CD4-positive, alpha-beta T cell treated with Interleukin-2 at 100 ng/mL for 4 hours (primary cell): ENCODE results near the gene TXNDC2.
A peak's percentile ranks its signal among the peaks of the same experiment; 100 is the strongest.

Experiments used
- DNase-seq: peaks from one replicate; pipeline ENCODE4 v3.0.0-alpha.2; 2020; ENCODE audit warnings: low spot score

TXNDC2 gene

DNA sequence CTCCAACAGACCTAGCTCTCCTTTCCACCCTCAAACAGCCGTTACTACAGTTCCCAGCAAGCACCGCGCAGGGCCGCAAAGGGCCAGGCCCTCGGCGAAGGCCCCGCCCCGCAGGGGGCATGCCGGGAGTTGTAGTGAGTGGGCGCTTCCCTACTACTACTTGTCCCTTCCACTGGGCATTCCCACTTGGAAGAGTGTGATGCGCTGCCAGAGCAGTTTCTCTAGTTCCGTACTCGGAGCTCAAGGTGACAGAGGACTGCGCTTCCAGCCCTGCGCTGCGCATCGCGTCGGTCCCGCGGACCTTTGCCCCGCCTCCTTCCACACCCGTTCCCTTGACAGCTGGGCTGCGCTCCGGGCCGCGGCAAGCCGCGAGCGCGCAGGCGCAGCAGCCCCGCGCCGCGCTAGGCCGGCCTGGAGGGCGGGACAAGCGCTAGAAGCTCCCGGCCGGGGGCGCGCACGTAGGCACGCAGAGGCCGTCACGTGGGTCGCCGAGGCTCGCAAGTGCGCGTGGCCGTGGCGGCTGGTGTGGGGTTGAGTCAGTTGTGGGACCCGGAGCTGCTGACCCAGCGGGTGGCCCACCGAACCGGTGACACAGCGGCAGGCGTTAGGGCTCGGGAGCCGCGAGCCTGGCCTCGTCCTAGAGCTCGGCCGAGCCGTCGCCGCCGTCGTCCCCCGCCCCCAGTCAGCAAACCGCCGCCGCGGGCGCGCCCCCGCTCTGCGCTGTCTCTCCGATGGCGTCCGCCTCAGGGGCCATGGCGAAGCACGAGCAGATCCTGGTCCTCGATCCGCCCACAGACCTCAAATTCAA is 28.0 kb downstream of the TXNDC2 start, which contains the start of gene VAPA:
VAPA (plus strand) TSS at position 491 of the 808 bp plus-strand sequence; CDS start at position 732, 241 bp downstream.
- DNase-seq, result peak; percentile 92

DNA sequence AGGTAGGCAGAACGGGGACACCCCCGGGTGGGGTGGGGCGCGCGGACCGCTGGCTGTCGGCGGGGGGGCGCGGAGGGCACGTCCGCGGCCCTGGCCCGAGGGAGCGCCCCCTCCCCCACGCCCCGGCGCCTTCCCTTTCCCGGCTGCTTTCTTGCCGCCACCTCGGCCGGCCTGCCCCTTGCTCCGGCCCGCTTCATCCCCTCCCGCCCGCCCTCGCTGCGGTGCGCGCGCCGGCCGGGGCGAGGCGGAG is 28.5 kb downstream of the TXNDC2 start:
- DNase-seq, result no peak

- DNase-seq, result peak; percentile 77
Measured at GRCh38 chr18:9914584-9915290, 29.0 kb downstream of the TXNDC2 start.

DNA sequence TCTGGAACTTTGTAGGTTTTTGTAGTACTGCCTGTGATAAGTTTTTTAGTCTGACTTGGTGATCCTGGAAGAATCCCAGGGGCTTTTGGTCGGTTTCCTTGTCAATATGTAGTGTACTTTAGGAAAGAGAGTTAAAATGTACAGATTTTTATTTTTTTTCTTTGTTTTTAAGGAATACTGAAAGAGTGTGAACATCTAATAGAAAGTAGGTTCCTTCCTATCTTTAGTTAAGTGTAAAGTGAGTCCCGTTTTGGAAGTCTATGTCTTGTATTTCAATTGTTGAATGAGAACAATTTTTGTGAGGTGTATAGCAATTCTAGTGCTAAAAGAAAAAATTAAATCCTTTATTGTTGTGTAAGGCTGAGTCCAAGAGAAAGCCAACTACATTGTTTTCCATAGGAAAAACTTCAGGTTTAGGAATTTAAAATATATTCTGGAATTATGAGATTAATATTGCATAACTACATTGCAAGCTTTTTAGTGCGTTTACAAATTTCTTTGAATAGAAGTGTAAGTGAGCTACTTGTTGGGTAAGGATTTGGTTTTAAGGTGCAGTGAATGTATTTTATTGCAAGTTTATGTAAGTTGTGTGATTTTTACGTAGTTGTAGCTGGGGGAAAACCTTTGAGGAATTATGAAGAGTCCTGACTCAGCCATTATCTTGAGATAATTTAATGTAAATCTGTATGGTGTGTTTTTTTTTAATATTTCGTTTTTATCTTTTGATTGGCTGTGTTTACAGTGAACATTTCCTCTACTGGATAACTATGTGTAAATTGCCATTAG is 29.7 kb downstream of the TXNDC2 start:
- DNase-seq, result no peak

GRCh38 chr18:9916077-9916639 is 30.4 kb downstream of the TXNDC2 start:
- no peak for DNase-seq

- DNase-seq, result no peak
Measured at GRCh38 chr18:9916808-9917207, 31.0 kb downstream of the TXNDC2 start.

- DNase-seq, result no peak
Measured at GRCh38 chr18:9918016-9918680, 32.4 kb downstream of the TXNDC2 start.

GRCh38 chr18:9919564-9920232 is 33.9 kb downstream of the TXNDC2 start:
- no peak for DNase-seq

GRCh38 chr18:9922592-9923311 is 37.0 kb downstream of the TXNDC2 start:
- DNase-seq, result no peak

- no peak for DNase-seq
Measured at GRCh38 chr18:9924371-9924943, 38.7 kb downstream of the TXNDC2 start.

GRCh38 chr18:9925369-9925768 is 39.6 kb downstream of the TXNDC2 start:
- DNase-seq, result no peak

- DNase-seq, result no peak
Measured at GRCh38 chr18:9925795-9926194, 40.0 kb downstream of the TXNDC2 start.

DNA sequence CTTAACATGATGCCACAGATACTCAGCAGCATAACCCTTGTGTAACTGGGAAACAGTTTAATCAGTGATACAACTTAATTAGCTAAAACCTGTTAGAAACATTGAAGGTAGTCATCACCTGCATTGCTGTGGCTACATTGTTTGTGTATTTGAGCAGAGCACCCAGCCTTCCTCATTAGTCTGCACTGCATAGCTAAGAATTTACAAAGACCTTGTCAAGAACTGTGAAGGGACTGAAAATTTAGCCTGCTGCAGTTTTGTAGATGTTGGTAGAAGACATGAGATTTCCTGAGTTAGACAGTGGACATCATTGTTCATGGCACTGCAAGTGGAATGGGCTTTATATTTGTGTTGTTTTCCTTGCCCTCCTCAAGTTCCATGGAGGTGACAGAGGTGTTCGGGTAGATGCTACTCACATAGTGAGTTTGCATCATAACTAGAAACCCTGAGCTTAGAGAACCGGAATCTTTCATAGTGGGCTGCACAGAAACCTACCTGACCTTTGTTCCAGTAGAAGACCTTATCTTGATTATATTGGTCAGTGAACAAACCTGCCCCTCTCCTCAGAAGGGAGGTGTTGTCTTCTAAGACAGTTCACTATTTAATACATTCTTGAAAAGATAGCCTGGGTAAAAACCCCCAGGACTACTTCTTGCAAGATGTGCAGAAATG is 40.6 kb downstream of the TXNDC2 start:
- DNase-seq, result no peak

DNA sequence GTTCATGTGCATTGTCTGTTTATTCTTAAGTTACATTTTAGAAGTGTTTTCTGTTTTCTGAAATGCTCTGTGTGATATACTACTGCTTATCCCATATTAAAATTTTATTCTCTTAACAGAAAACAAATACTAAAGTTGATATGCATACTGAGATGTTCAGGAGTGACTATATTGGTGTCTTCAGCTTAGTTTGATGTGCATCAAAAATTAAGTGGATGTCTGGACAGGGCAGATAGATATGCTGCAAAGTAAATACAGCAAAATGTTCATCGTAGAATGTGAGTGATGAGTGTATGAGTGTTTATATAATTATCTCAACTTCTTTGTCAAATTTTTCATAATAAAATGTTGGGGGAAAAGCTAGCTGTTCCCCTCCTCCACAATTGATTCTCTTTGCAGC is 41.2 kb downstream of the TXNDC2 start:
- no peak for DNase-seq

- no peak for DNase-seq
Measured at GRCh38 chr18:9927392-9928063, 41.8 kb downstream of the TXNDC2 start.

- DNase-seq, result no peak
Measured at GRCh38 chr18:9928646-9929259, 43.0 kb downstream of the TXNDC2 start.

- DNase-seq, result no peak
Measured at GRCh38 chr18:9930299-9930884, 44.6 kb downstream of the TXNDC2 start.

DNA sequence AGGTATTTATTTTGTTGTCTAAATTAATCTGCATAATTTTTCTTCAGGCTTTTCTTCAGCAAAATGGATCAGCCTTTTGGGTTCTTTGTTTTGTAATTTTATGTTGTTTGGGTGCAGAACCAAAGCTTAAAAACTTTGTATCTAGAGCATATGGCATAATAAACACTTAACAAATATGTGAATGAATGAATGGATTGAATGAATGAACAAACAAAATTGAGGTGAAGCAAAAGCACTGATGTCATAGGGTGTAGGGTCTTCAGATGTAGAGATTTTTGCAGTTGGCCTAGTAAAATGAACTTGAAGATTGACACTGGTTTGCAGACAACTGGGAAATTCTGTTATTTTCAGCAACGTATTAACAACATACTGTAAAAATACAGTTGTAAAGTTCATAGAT is 45.4 kb downstream of the TXNDC2 start:
- no peak for DNase-seq
